HUES6 (cell line): ENCODE measurements around the gene NSUN5.

Experiments used
- H3K27ac ChIP-seq: 2 replicates; pipeline ENCODE4 v1.7.0; 2013; ENCODE audit warnings: low read depth, mild to moderate bottlenecking, low read length, inconsistent platforms
- H3K27me3 ChIP-seq: 2 replicates; pipeline ENCODE4 v1.6.1; 2013; ENCODE audit warnings: low read length; ENCODE audit not compliant: control insufficient read depth, insufficient read depth
- H3K36me3 ChIP-seq: 2 replicates; pipeline ENCODE4 v1.6.1; 2013; ENCODE audit warnings: low read length; ENCODE audit not compliant: control insufficient read depth, insufficient read depth
- H3K4me1 ChIP-seq: 2 replicates; pipeline ENCODE4 v1.6.1; 2013; ENCODE audit warnings: low read length; ENCODE audit not compliant: control insufficient read depth, insufficient read depth
- H3K4me3 ChIP-seq: 2 replicates; pipeline ENCODE4 v1.5.1; 2013; ENCODE audit warnings: low read depth, low read length
- H3K9ac ChIP-seq: one replicate; pipeline ENCODE4 v1.6.1; 2013; ENCODE audit warnings: mild to moderate bottlenecking, low read length
- H3K9me3 ChIP-seq: 2 replicates; pipeline ENCODE4 v1.6.1; 2013; ENCODE audit warnings: low read depth, low read length; ENCODE audit not compliant: control insufficient read depth, insufficient read depth

Gene NSUN5

DNA sequence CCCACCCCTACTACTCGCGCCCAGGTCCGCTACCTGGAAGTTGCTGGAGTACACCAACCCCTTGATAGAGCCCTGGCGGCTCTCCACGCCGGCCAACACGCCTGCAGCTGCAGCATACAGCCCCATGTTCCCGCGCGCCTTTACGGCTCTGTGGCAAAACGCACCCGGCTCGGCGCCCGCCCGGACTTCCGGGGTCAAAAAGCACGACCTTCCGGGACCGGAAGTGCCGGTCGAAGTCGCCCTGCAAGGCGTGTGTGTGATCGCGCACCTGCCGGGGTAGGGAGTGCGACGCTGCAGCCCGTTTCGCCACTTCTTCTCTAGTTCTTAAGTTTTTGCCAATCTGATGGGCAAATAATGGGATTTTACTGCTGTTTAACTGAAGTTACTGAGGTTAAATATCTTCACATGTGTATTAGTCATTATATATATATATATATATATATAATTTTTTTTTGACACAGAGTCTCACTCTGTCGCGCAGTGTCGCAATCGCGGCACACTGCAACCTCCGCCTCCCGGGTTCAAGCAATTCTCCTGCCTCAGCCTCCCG is at the start of gene NSUN5:
TSS of gene NSUN5 (minus strand) at position 162 of the 550 bp plus-strand sequence. CDS start at position 126, 36 bp downstream.
- no peaks in the 10 kb centered on the region for H3K27me3 ChIP-seq
- H3K4me3 ChIP-seq = peak within 1 kb of the TSS; percentile 92
- H3K27ac ChIP-seq = peak within 1 kb of the TSS; percentile 45; the same call in 1 of the 2 replicates
- peak within 1 kb of the TSS; percentile 79 for H3K9ac ChIP-seq
- peaks cover 6% of the 10 kb centered on the region for H3K4me1 ChIP-seq
- peaks cover 26% of the 10 kb centered on the region for H3K36me3 ChIP-seq
- no peaks in the 10 kb centered on the region for H3K9me3 ChIP-seq

DNA sequence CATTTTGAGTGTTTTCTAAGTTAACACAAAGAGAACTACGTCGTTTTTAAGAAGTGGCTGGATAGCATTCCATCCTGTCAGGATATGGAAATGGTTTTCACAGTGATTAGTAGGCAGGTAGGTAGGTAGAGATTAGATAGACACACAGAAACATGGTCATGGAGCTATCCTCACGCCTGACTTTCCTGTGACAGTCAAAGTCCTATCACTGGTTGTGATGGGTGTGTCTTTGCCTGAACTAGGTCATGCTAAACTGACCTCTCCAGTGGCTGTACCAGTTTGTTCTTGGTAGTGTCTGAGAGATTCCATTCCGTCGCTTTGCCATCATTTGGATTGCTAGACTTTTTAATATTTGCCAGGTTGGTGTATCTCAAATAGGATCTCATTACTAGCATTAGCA is 47.5 kb upstream of the NSUN5 start:
- H3K4me1 ChIP-seq = peaks cover 4% of the 10 kb centered on the region; the same call in 1 of the 2 replicates
- no peaks in the 10 kb centered on the region for H3K27me3 ChIP-seq
- peaks cover 15% of the 10 kb centered on the region for H3K9me3 ChIP-seq
- no peak overlapping the region for H3K4me3 ChIP-seq
- no peak overlapping the region for H3K9ac ChIP-seq
- no peaks in the 10 kb centered on the region for H3K36me3 ChIP-seq
- no peak overlapping the region for H3K27ac ChIP-seq

DNA sequence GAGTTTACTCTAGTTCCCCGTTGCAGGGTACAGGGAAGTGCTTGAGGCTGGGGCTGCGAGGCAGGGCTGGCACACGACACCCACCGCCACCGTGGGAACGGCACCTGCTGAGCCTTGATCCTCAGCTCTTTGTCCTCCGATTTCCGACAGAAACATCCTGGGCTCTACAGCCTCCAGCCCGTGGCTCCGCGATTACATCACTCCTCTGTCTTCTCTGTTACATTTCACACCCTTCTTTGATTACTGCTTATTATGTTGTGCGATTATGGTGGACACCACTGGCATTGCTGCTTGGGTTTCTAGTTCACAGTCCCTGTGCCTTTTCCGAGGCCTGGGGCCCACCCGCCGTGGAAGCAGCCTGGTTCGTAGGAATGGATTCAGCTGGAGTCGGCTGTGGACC is 46.2 kb upstream of the NSUN5 start:
- no peak overlapping the region for H3K9ac ChIP-seq

DNA sequence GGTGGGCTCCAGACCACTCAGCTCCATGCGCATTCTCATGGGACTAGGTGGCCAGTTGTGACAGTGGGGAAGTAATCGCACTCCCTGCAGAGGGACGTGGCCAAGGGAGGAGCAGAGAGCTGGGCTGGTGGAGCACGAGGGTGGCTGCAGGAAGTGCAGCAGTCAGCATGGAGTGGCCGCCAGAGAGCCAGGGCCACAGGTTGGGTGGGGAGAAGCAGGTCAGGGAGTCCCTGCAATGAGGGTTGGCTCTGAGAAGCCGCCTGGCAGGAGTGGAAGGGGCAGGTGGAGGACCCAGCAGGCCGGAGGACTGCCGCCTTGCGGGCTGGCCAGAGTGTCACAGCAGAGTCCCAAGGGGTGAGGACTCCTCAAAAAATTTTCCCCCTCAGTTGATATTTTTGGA is 45.6 kb upstream of the NSUN5 start:
- peaks cover 4% of the 10 kb centered on the region; the same call in 1 of the 2 replicates for H3K4me1 ChIP-seq

More for the DNA sequence above, 46.2 kb upstream of the NSUN5 start:
- Histone ChIP-seq H3K27ac (no peak overlapping the region), H3K36me3 (no peaks in the 10 kb centered on the region), H3K9me3 (peaks cover 15% of the 10 kb centered on the region), H3K27me3 (no peaks in the 10 kb centered on the region), H3K4me1 (peaks cover 4% of the 10 kb centered on the region; the same call in 1 of the 2 replicates), H3K4me3 (no peak overlapping the region)

GRCh38 chr7:73353243-73353642 is 44.6 kb upstream of the NSUN5 start:
- Histone ChIP-seq H3K27me3 (no peaks in the 10 kb centered on the region), H3K27ac (no peak overlapping the region), H3K36me3 (no peaks in the 10 kb centered on the region), H3K9ac (no peak overlapping the region), H3K4me1 (peaks cover 4% of the 10 kb centered on the region; the same call in 1 of the 2 replicates), H3K9me3 (peaks cover 15% of the 10 kb centered on the region), H3K4me3 (no peak overlapping the region)

More for the DNA sequence above, 45.6 kb upstream of the NSUN5 start:
- Histone ChIP-seq H3K9ac (no peak overlapping the region), H3K27ac (no peak overlapping the region), H3K4me3 (no peak overlapping the region), H3K36me3 (no peaks in the 10 kb centered on the region), H3K9me3 (peaks cover 15% of the 10 kb centered on the region), H3K27me3 (no peaks in the 10 kb centered on the region)

GRCh38 chr7:73352784-73353183 is 44.2 kb upstream of the NSUN5 start:
- Histone ChIP-seq H3K27me3 (no peaks in the 10 kb centered on the region), H3K4me1 (peaks cover 4% of the 10 kb centered on the region; the same call in 1 of the 2 replicates)

GRCh38 chr7:73351447-73352167 is 43.0 kb upstream of the NSUN5 start:
- Histone ChIP-seq H3K36me3 (no peaks in the 10 kb centered on the region), H3K9me3 (peaks cover 15% of the 10 kb centered on the region), H3K27me3 (no peaks in the 10 kb centered on the region), H3K27ac (no peak overlapping the region), H3K4me3 (no peak overlapping the region), H3K4me1 (peaks cover 4% of the 10 kb centered on the region; the same call in 1 of the 2 replicates), H3K9ac (no peak overlapping the region)

More at GRCh38 chr7:73352784-73353183, 44.2 kb upstream of the NSUN5 start:
- Histone ChIP-seq H3K27ac (no peak overlapping the region), H3K9me3 (peaks cover 15% of the 10 kb centered on the region), H3K36me3 (no peaks in the 10 kb centered on the region), H3K4me3 (no peak overlapping the region), H3K9ac (no peak overlapping the region)

DNA sequence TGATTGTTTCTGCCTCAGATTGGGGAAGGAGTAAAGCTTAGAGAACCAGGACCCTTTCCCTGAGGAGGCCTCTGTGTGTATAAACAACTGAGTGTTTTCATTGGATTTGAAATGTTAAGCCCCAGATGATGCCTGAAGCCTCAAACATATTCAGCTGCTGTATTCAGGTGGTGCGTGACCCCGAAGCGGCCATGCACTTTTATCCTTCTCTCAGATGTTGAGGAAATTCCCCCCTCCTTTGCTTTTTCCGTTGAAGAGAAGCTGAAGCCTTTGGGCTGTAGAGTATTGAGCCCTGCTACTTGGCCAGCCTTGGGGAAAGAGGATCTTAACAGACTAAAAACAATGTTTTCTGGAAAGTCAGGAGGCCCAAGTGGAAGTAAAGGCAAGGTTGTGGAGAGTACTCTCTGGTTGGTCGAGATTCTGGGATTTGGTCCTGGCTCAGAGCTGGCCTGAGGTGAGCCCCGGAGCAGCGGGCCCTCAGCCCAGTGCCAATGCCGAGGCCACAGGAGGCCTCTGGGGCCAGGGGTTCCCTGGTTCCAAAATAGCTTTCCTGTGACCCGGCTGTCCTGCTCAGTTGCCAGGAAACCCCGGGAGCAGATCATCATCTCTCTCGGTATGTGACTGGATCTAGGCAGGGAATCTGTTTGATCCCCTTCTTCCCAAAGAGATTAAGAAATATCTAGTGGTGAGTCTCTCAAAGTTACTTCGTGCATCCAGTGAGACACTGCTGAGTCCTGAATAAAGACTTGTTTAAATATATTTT is 41.9 kb upstream of the NSUN5 start:
- Histone ChIP-seq H3K27ac (no peak overlapping the region), H3K27me3 (no peaks in the 10 kb centered on the region), H3K9ac (no peak overlapping the region), H3K36me3 (no peaks in the 10 kb centered on the region), H3K4me1 (peaks cover 4% of the 10 kb centered on the region; the same call in 1 of the 2 replicates), H3K4me3 (no peak overlapping the region), H3K9me3 (peaks cover 15% of the 10 kb centered on the region)

- Histone ChIP-seq H3K4me3 (no peak overlapping the region), H3K4me1 (peaks cover 2% of the 10 kb centered on the region; the same call in 1 of the 2 replicates), H3K36me3 (no peaks in the 10 kb centered on the region), H3K9ac (no peak overlapping the region), H3K27me3 (no peaks in the 10 kb centered on the region), H3K27ac (no peak overlapping the region), H3K9me3 (peaks cover 15% of the 10 kb centered on the region)
Measured at GRCh38 chr7:73349763-73350162, 41.1 kb upstream of the NSUN5 start.

GRCh38 chr7:73345951-73346350 is 37.3 kb upstream of the NSUN5 start:
- Histone ChIP-seq H3K4me1 (peaks cover 14% of the 10 kb centered on the region; the same call in 1 of the 2 replicates), H3K27ac (no peak overlapping the region), H3K36me3 (no peaks in the 10 kb centered on the region), H3K27me3 (no peaks in the 10 kb centered on the region), H3K9ac (no peak overlapping the region), H3K4me3 (no peak overlapping the region), H3K9me3 (no peaks in the 10 kb centered on the region)
